22Rv1 (cell line): Measurements from ENCODE around the gene SKOR1.

ENCODE experiments used
- ZFX ChIP-seq: fragments of 450-650 bp; IDR thresholded peaks from 2 replicates; pipeline ENCODE4 v1.6.1; 2017; ENCODE audit warnings: antibody characterized with exemption, borderline replicate concordance
- TF ChIP-seq, protein P1 (sequence below): fragments of 450-650 bp; IDR thresholded peaks from 2 replicates; pipeline ENCODE4 v1.5.1; 2017; ENCODE audit warnings: mild to moderate bottlenecking

DNA sequence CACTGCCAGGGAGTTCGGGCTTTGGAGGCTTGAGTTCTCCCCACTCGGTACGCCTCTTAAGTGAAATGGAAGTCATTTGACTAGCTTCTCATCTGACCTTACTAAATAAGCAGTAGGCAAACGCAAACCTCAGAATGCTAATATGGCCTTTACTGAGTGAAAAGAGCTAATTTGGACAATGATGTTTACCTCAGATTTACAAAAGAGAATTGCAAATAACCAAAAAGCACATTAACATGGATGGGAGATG, 16.1 kb downstream of the SKOR1 start:
- TF ChIP-seq, protein P1, sequence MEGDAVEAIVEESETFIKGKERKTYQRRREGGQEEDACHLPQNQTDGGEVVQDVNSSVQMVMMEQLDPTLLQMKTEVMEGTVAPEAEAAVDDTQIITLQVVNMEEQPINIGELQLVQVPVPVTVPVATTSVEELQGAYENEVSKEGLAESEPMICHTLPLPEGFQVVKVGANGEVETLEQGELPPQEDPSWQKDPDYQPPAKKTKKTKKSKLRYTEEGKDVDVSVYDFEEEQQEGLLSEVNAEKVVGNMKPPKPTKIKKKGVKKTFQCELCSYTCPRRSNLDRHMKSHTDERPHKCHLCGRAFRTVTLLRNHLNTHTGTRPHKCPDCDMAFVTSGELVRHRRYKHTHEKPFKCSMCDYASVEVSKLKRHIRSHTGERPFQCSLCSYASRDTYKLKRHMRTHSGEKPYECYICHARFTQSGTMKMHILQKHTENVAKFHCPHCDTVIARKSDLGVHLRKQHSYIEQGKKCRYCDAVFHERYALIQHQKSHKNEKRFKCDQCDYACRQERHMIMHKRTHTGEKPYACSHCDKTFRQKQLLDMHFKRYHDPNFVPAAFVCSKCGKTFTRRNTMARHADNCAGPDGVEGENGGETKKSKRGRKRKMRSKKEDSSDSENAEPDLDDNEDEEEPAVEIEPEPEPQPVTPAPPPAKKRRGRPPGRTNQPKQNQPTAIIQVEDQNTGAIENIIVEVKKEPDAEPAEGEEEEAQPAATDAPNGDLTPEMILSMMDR = no peak
- TF ChIP-seq ZFX = no peak
